Measurements from ENCODE around the gene SLC16A3.
"Not testable (repeated sequence)": the region's sequence is repeated elsewhere in the genome, so short reads cannot be mapped to it uniquely, and the experiment has no call there.

Gene SLC16A3

DNA sequence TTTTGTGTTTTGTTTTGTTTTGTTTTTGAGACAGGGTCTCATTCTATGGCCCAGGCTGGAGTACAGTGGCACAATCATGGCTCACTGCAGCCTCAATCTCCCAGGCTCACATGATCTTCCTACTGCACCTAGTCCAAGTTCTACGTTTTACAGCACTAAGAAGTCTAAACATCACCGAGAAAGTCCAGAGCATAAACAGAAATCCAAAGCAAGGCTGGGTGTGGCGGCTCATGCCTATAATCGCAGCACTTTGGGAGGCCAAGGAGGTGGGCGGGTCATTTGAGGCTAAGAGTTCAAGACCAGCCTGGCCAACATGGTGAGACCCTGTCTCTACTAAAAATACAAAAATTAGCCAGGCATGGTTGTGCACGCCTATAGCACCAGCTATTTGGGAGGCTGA is 35.8 kb upstream of the SLC16A3 start:
- H3K4ac ChIP-seq (ENCODE audit: low read depth, low read length); H3K9ac ChIP-seq (ENCODE audit: low read length); H3K79me1 ChIP-seq (ENCODE audit: low read length); H3K4me1 ChIP-seq (ENCODE audit: control insufficient read depth in 1 of 2, insufficient read depth in 2 of 2, low read length in 2 of 2); H3K9me3 ChIP-seq (ENCODE audit: insufficient read depth, low read depth, low read length); H3K4me3 ChIP-seq (ENCODE audit: low read depth, low read length); H3K18ac ChIP-seq (ENCODE audit: low read length); H2AFZ ChIP-seq (ENCODE audit: insufficient read depth, low read length, poor library complexity); H2AK5ac ChIP-seq (ENCODE audit: low read length); H2BK5ac ChIP-seq (ENCODE audit: low read depth, low read length, poor library complexity); H3K4me2 ChIP-seq (ENCODE audit: low read length); H3K79me2 ChIP-seq (ENCODE audit: control insufficient read depth, insufficient read depth, low read length, poor library complexity); H2BK120ac ChIP-seq (ENCODE audit: insufficient read depth, low read length, poor library complexity); H3K23ac ChIP-seq (ENCODE audit: low read length); H2BK12ac ChIP-seq (ENCODE audit: low read length); DNase-seq; H3K27ac ChIP-seq (ENCODE audit: low read depth, low read length); H3K14ac ChIP-seq (ENCODE audit: low read length); H4K91ac ChIP-seq (ENCODE audit: low read depth, low read length); H4K12ac ChIP-seq (ENCODE audit: low read depth, low read length); H4K8ac ChIP-seq (ENCODE audit: low read depth, low read length); H3K27me3 ChIP-seq (ENCODE audit: insufficient read depth, low read length): not testable (repeated sequence)
- WGBS (ENCODE audit: extremely low coverage, insufficient coverage, insufficient read length): no CpG with 5 or more reads among the region's 6 CpGs
- H3K36me3 ChIP-seq (ENCODE audit: control insufficient read depth in 1 of 2, insufficient read depth in 2 of 2, low read length in 2 of 2): peaks cover 45 to 47% of the 10 kb centered on the region in 2 experiments

DNA sequence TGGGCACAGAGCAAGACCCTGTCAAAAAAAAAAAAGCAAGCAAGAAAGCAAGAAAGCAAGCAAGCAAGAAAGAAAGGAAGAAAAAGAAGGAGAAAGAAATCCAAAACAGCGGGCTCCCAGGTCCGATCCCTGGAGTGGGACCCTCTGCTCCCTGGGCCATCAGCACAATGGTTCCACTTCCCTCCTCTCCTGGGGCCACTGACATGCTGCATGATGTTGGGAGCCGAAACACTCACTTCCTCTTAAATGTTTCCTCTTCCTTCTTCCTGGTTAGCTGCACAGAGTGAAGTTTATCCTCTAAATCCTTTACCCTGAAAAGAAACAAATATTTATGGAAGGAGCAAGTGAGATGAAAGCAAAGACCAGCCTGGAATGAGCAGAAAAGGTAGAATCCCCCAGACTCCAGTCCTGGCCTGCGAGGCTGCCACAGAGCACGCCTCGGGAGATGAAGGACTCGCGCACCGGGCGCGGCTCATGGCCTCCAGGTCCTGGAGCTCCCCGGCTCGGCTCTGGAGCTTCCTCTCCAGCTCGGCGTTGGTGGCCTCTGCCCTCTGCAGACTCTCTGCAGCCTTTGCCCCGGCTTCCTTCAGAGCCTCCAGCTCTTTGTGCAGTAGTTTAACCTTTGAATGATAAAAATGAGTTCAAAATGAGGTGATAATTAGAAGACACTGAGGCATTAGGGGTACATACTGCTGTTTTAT is 35.2 kb upstream of the SLC16A3 start:
- no peak overlapping the region for H2BK5ac ChIP-seq (ENCODE audit: low read depth, low read length, poor library complexity)
- no peaks in the 10 kb centered on the region for H3K27me3 ChIP-seq (ENCODE audit: insufficient read depth, low read length)
- H2AFZ ChIP-seq (ENCODE audit: insufficient read depth, low read length, poor library complexity): no peak overlapping the region
- H3K4me3 ChIP-seq (ENCODE audit: low read depth, low read length): no peak overlapping the region
- no peak overlapping the region for H4K12ac ChIP-seq (ENCODE audit: low read depth, low read length)
- no peak overlapping the region for H3K23ac ChIP-seq (ENCODE audit: low read length)
- H3K4me2 ChIP-seq (ENCODE audit: low read length): no peak overlapping the region
- H3K9ac ChIP-seq (ENCODE audit: low read length): no peak overlapping the region
- H3K36me3 ChIP-seq (ENCODE audit: control insufficient read depth in 1 of 2, insufficient read depth in 2 of 2, low read length in 2 of 2): peaks cover 42 to 48% of the 10 kb centered on the region in 2 experiments
- H4K8ac ChIP-seq (ENCODE audit: low read depth, low read length): no peak overlapping the region
- H3K4ac ChIP-seq (ENCODE audit: low read depth, low read length): no peak overlapping the region
- H2BK12ac ChIP-seq (ENCODE audit: low read length): no peak overlapping the region
- no peak overlapping the region for H2AK5ac ChIP-seq (ENCODE audit: low read length)
- no peak overlapping the region for H4K91ac ChIP-seq (ENCODE audit: low read depth, low read length)
- no peaks in the 10 kb centered on the region for H3K4me1 ChIP-seq (ENCODE audit: control insufficient read depth in 1 of 2, insufficient read depth in 2 of 2, low read length in 2 of 2)
- no peak overlapping the region for H3K18ac ChIP-seq (ENCODE audit: low read length)
- H3K14ac ChIP-seq (ENCODE audit: low read length): no peak overlapping the region
- WGBS (ENCODE audit: extremely low coverage, insufficient coverage, insufficient read length): no CpG with 5 or more reads among the region's 16 CpGs
- H3K27ac ChIP-seq (ENCODE audit: low read depth, low read length): no peak overlapping the region
- no peak overlapping the region for H2BK120ac ChIP-seq (ENCODE audit: insufficient read depth, low read length, poor library complexity)
- DNase-seq: no peak
- H3K79me1 ChIP-seq (ENCODE audit: low read length): no peaks in the 10 kb centered on the region
- H3K9me3 ChIP-seq (ENCODE audit: insufficient read depth, low read depth, low read length): no peaks in the 10 kb centered on the region
- H3K79me2 ChIP-seq (ENCODE audit: control insufficient read depth, insufficient read depth, low read length, poor library complexity): no peaks in the 10 kb centered on the region

GRCh38 chr17:82194765-82195164 is 34.1 kb upstream of the SLC16A3 start:
- Histone ChIP-seq H4K91ac (ENCODE audit: low read depth, low read length) (no peak overlapping the region), H3K9ac (ENCODE audit: low read length) (no peak overlapping the region), H2AFZ (ENCODE audit: insufficient read depth, low read length, poor library complexity) (no peak overlapping the region), H2BK5ac (ENCODE audit: low read depth, low read length, poor library complexity) (no peak overlapping the region), H3K4me3 (ENCODE audit: low read depth, low read length) (no peak overlapping the region), H3K79me1 (ENCODE audit: low read length) (no peaks in the 10 kb centered on the region), H3K79me2 (ENCODE audit: control insufficient read depth, insufficient read depth, low read length, poor library complexity) (no peaks in the 10 kb centered on the region), H2BK120ac (ENCODE audit: insufficient read depth, low read length, poor library complexity) (no peak overlapping the region), H3K4me1 (ENCODE audit: control insufficient read depth in 1 of 2, insufficient read depth in 2 of 2, low read length in 2 of 2) (no peaks in the 10 kb centered on the region), H3K9me3 (ENCODE audit: insufficient read depth, low read depth, low read length) (no peaks in the 10 kb centered on the region), H3K27ac (ENCODE audit: low read depth, low read length) (no peak overlapping the region), H4K12ac (ENCODE audit: low read depth, low read length) (no peak overlapping the region), H2BK12ac (ENCODE audit: low read length) (no peak overlapping the region), H3K27me3 (ENCODE audit: insufficient read depth, low read length) (no peaks in the 10 kb centered on the region), H3K4me2 (ENCODE audit: low read length) (no peak overlapping the region), H3K36me3 (ENCODE audit: control insufficient read depth in 1 of 2, insufficient read depth in 2 of 2, low read length in 2 of 2) (peaks cover 45 to 49% of the 10 kb centered on the region in 2 experiments), H3K14ac (ENCODE audit: low read length) (no peak overlapping the region), H3K4ac (ENCODE audit: low read depth, low read length) (no peak overlapping the region), H3K23ac (ENCODE audit: low read length) (no peak overlapping the region), H4K8ac (ENCODE audit: low read depth, low read length) (no peak overlapping the region), H3K18ac (ENCODE audit: low read length) (no peak overlapping the region), H2AK5ac (ENCODE audit: low read length) (no peak overlapping the region)
- WGBS (ENCODE audit: extremely low coverage, insufficient coverage, insufficient read length): no CpG with 5 or more reads among the region's 16 CpGs
- no peak for DNase-seq

GRCh38 chr17:82195675-82196672 is 32.9 kb upstream of the SLC16A3 start:
- H3K4me1 ChIP-seq (ENCODE audit: control insufficient read depth in 1 of 2, insufficient read depth in 2 of 2, low read length in 2 of 2): no peaks in the 10 kb centered on the region
- no peak overlapping the region for H2AK5ac ChIP-seq (ENCODE audit: low read length)
- no peak overlapping the region for H2AFZ ChIP-seq (ENCODE audit: insufficient read depth, low read length, poor library complexity)
- H3K4me2 ChIP-seq (ENCODE audit: low read length): no peak overlapping the region
- H3K4me3 ChIP-seq (ENCODE audit: low read depth, low read length): no peak overlapping the region
- H3K36me3 ChIP-seq (ENCODE audit: control insufficient read depth in 1 of 2, insufficient read depth in 2 of 2, low read length in 2 of 2): peaks cover 49 to 53% of the 10 kb centered on the region in 2 experiments
- H3K18ac ChIP-seq (ENCODE audit: low read length): no peak overlapping the region
- H2BK12ac ChIP-seq (ENCODE audit: low read length): no peak overlapping the region
- no peak overlapping the region for H3K27ac ChIP-seq (ENCODE audit: low read depth, low read length)
- no peak overlapping the region for H2BK120ac ChIP-seq (ENCODE audit: insufficient read depth, low read length, poor library complexity)
- H3K14ac ChIP-seq (ENCODE audit: low read length): no peak overlapping the region
- no peak overlapping the region for H4K12ac ChIP-seq (ENCODE audit: low read depth, low read length)
- H4K91ac ChIP-seq (ENCODE audit: low read depth, low read length): no peak overlapping the region
- H2BK5ac ChIP-seq (ENCODE audit: low read depth, low read length, poor library complexity): no peak overlapping the region
- no peak overlapping the region for H3K4ac ChIP-seq (ENCODE audit: low read depth, low read length)
- no peak overlapping the region for H4K8ac ChIP-seq (ENCODE audit: low read depth, low read length)
- no peaks in the 10 kb centered on the region for H3K27me3 ChIP-seq (ENCODE audit: insufficient read depth, low read length)
- no peaks in the 10 kb centered on the region for H3K79me2 ChIP-seq (ENCODE audit: control insufficient read depth, insufficient read depth, low read length, poor library complexity)
- DNase-seq: no peak
- WGBS (ENCODE audit: extremely low coverage, insufficient coverage, insufficient read length): no CpG with 5 or more reads among the region's 25 CpGs
- H3K79me1 ChIP-seq (ENCODE audit: low read length): no peaks in the 10 kb centered on the region
- no peak overlapping the region for H3K23ac ChIP-seq (ENCODE audit: low read length)
- H3K9ac ChIP-seq (ENCODE audit: low read length): no peak overlapping the region
- no peaks in the 10 kb centered on the region for H3K9me3 ChIP-seq (ENCODE audit: insufficient read depth, low read depth, low read length)

Measured in trophoblast cell (in vitro differentiated cells and primary cell).